K562 (cell line): ENCODE data around the gene MPHOSPH9. TPM values are rescaled to one million over a fixed set of nuclear protein-coding genes. Genes with fewer than 3 reads are reported as not detected.

Experiments
- BCLAF1 ChIP-seq, 2 experiments: fragments of 450-650 bp in 1 of 2; IDR thresholded peaks; 2 replicates each; pipeline ENCODE4 v1.6.1; 2011 to 2017; ENCODE audit warnings: low read depth in 2 of 2, antibody characterized with exemption in 1 of 2, borderline replicate concordance in 1 of 2, low read length in 1 of 2, mild to moderate bottlenecking in 1 of 2, mixed read lengths in 1 of 2; ENCODE audit not compliant: control insufficient read depth in 1 of 2
- CBX1 ChIP-seq: sonication (generic); IDR thresholded peaks from 2 replicates; pipeline ENCODE4 v1.6.1; 2016; ENCODE audit warnings: antibody characterized with exemption, low read depth, mild to moderate bottlenecking
- CCNT2 ChIP-seq: IDR thresholded peaks from 2 replicates; pipeline ENCODE4 v1.6.1; 2011; ENCODE audit warnings: borderline replicate concordance, low read depth, mild to moderate bottlenecking, moderate library complexity, mixed read lengths, low read length; ENCODE audit not compliant: insufficient read length; ENCODE audit errors: extremely low read depth
- CREB3L1 ChIP-seq: fragments of 450-650 bp; IDR thresholded peaks from 2 replicates; pipeline ENCODE4 v1.6.1; 2014; ENCODE audit warnings: low read depth, mild to moderate bottlenecking, moderate library complexity, borderline replicate concordance
- MAFG ChIP-seq: fragments of 450-650 bp; conservative IDR thresholded peaks from 2 replicates; pipeline ENCODE4 v1.6.1; 2016; ENCODE audit warnings: missing genetic modification characterization, missing compliant biosample characterization
- MGA ChIP-seq: fragments of 450-650 bp; IDR thresholded peaks from 2 replicates; pipeline ENCODE4 v1.6.1; 2016; ENCODE audit warnings: mild to moderate bottlenecking, moderate library complexity
- MXI1 ChIP-seq: IDR thresholded peaks from 2 replicates; pipeline ENCODE4 v1.6.1; 2011; ENCODE audit warnings: low read depth, mild to moderate bottlenecking, improper control_type of control experiment, low read length
- ZNF24 ChIP-seq: fragments of 450-650 bp; IDR thresholded peaks from 2 replicates; pipeline ENCODE4 v1.6.1; 2016
- ZNF764 ChIP-seq: fragments of 250-450 bp; sonication (Bioruptor Pico); IDR thresholded peaks from 2 replicates; pipeline ENCODE4 v1.4.0; 2020; ENCODE audit warnings: low read depth, mild to moderate bottlenecking, moderate library complexity
- polyA plus RNA-seq, 8 experiments: library from polyadenylated mRNA; depleted of rRNA in 4 of 8; stranded (reverse) in 5 of 8; unstranded in 3 of 8; fragments of >200 nt; fragmentation: Nextera tagmentation in 2 of 8; fragmentation: Illumina TruSeq in 1 of 8; extraction: Ambion mirVana in 2 of 8; extraction: Trizol in 1 of 8; gene quantifications; 2 replicates each; pipeline versions ENCODE4 v1.2.1 to v1.2.3, GENCODE V29; 2011 to 2014; ENCODE audit warnings: inconsistent platforms in 1 of 8, missing spikeins in 1 of 8
- total RNA-seq, 7 experiments: library from RNA; depleted of rRNA in 6 of 7; stranded (reverse); fragments of >200 nt in 6 of 7; fragmentation: Illumina TruSeq in 2 of 7; extraction: Trizol in 2 of 7; gene quantifications; 2 replicates each; pipeline versions ENCODE4 v1.2.1 to v1.2.3, GENCODE V29; 2011 to 2021; ENCODE audit warnings: low replicate concordance in 1 of 7

The MPHOSPH9 gene
- total and polyA plus RNA-seq, 9 of the 15 experiments (the other 6 are each of a cell fraction or from before 2014, with no cell fraction given): 14.2 to 103 (median 54.5) TPM

- TF ChIP-seq MGA (no peak), BCLAF1 (IDR thresholded peaks at IDR 0.05; ENCODE audit: borderline replicate concordance in 1 of 2, control insufficient read depth in 1 of 2, low read depth in 2 of 2, low read length in 1 of 2) (no peak), ZNF24 (peak; percentile 22; the same call in 1 of the 2 replicates), CCNT2 (peak; percentile 39), MAFG (tag) (peak; percentile 100), CBX1 (no peak), CREB3L1 (no peak), ZNF764 (CRISPR knock-in tag) (no peak), MXI1 (no peak)
Observed at GRCh38 chr12:123126294-123127181, 106.4 kb downstream of the MPHOSPH9 start (continued).
